NCI-H2107 treated with DMSO at 0.1 percent for 48 hours (cell line): ENCODE measurements around the gene MSH4.
"Not testable (repeated sequence)": the region's sequence is repeated elsewhere in the genome, so short reads cannot be mapped to it uniquely, and the experiment has no call there.

Experiments used
- DNase-seq: peaks from one replicate; lab custom pipeline; 2025; ENCODE audit not compliant: unreplicated experiment; lab: John Stamatoyannopoulos, UW

Gene MSH4

DNA sequence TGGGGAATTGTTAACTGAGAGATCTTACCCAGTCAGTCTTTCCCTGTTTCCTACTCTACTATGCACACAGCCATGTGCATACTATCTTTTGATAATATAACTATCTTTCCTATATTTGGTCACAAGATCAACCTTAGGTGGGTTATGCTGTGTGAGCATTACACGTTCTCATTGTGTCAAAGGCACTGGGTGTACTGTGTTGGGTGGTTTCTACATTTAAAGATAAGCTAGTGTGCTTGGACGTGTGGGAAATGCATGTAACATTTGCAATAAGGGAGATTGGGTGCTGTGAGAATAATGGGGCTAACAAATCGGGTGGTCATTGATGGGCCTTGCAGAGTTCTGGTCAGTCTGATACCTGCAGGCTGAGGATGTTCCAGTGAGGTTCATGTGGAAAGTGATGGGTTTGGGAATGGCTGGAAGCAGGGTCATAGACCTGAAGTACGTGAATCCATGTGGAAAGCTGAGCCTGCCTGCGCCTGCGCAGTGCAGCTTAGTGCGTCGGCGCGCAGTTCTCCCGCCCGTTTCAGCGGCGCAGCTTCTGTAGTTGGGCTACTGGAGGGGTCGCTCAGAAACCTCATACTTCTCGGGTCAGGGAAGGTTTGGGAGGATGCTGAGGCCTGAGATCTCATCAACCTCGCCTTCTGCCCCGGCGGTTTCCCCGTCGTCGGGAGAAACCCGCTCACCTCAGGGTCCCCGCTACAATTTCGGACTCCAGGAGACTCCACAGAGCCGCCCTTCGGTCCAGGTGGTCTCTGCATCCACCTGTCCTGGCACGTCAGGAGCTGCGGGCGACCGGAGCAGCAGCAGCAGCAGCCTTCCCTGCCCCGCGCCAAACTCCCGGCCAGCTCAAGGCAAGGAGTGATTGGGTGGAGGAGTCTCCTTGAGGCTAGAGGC lies at the start of gene MSH4:
Gene MSH4 (plus strand): TSS at position 507 of the 897 bp plus-strand sequence. CDS start 104 bp downstream, at position 611.
- DNase-seq: no peak

DNA sequence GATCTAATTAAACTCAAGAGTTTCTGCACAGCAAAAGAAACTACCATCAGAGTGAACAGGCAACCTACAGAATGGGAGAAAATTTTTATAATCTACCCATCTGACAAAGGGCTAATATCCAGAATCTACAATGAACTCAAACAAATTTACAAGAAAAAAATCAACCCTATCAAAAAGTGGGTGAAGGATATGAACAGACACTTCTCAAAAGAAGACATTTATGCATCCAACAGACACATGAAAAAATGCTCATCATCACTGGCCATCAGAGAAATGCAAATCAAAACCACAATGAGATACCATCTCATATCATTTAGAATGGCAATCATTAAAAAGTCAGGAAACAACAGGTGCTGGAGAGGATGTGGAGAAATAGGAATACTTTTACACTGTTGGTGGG lies 39.5 kb upstream of the MSH4 start:
- not testable (repeated sequence) for DNase-seq

DNA sequence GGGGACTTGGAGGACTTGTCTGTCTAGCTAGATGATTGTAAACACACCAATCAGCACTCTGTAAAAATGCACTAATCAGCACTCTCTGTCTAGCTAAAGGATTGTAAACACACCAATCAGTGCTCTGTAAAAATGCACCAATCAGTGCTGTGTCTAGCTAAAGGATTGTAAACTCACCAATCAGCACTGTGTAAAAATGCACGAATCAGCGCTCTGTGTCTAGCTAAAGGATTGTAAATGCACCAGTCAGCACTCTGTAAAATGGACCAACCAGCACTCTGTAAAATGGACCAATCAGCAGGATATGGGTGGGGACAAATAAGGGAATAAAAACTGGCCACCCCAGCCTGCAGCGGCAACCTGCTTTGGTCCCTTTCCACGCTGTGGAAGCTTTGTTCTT lies 38.1 kb upstream of the MSH4 start:
- DNase-seq: not testable (repeated sequence)

DNA sequence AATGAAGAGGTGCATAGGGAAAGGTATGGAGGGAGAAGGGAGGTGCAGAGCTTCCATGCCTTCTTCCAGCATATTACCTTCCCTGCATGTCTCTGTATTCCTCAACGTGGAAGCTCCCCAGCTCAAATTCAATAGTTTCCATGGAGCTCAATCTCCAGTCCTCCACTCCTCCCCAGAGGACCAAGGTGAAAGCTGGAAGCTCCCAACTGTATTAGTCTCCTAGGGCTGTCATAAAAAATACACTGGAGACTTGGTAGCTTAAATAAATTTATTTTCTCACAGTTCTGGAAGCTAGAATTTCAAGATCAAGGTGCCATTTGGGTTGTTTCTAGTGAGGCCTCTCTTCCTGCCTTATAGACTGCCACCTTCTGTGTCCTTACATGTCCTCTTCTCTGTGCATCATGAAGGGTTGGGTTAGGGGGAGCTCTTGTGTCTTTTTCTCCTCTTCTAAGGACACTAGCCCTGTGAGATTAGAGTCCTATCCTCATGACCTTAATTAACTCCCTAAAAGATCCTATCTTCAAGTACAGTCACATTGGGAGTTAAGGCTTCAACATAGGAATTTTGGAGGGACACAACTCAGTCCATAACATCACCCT lies 32.5 kb upstream of the MSH4 start:
- DNase-seq: no peak

DNA sequence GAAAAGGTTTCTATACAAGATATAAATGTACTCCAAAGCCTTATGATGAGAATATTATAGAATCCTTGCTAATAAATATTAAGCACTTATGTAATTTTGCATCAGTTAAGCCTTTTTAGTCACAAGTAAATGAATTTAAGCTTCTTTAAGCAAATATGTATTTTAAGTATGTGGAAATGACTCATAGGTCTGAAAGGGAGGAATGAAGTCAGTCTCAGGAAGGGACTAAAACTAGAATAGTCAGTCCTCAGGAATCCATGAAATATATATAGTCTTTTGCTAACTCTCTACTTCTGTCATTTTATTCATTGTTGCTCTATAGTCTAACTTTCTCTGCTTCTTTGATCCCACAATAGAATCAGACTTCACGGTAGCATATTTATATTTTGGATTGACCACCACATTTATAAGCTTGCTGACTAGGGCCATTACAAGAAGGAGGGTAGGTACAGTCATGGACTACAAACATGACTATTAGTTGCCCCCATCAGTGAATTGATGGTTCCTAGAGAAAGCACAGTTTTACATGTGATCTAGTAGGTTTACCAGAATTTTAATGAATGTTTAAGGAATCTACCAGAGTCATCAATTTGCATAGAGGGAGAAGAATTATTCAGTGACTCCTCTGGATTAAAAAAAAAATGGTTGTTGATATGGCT lies 30.9 kb upstream of the MSH4 start:
- no peak for DNase-seq

DNA sequence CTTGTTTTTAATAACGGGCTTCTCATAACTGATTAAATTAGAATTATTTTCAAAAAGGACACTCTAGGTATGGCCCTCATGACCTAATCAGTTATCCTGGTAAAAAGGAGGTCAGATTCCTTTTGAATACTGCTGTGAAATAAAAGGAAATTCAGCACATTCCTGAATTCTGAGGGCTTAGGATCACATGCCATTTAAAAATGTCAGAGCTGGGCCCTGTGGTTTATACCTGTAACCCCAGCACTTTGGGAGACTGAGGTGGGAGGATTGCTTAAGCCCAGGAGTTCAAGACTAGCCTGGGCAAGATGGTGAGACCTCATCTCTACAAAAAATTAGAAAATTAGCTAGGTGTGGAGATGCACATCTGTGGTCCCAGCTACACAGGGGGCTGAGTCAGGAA lies 28.7 kb upstream of the MSH4 start:
- no peak for DNase-seq

DNA sequence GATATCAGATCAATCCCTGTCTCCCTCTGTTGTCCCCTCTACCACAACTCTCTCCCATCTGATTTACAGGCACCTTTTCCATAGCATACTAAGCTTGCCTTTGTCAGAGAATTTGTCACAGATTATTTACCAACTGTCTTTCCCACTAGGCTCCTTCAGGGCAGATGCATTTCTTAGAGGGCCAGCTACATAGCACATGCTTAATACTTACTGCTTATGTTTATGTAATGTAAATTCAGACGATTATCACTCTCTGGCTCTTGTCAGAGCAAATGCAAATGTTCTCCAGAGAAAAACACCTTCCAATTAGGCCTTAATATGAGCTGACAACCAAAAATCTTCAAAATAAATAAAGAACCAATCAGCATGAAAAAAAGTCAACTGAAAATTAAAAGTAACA lies 25.9 kb upstream of the MSH4 start:
- DNase-seq: no peak

DNA sequence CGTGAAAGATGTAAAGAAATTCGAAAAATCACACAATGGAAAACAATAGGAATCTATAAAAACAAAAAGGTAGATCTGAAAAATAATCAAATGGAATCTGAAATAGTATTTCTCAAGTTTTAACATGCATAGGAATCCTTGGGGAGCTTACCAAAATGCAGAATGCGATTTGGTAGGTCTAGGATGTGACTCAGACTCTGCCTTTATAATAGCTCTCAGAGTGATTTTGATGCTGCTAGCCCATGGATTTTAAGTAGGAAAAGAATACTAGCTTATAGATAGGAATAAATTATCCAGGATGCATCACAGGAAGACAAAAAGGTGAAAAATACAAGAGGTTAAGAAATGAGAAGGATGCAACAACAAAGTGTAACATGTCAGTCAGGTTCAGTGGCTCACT lies 24.7 kb upstream of the MSH4 start:
- no peak for DNase-seq

DNA sequence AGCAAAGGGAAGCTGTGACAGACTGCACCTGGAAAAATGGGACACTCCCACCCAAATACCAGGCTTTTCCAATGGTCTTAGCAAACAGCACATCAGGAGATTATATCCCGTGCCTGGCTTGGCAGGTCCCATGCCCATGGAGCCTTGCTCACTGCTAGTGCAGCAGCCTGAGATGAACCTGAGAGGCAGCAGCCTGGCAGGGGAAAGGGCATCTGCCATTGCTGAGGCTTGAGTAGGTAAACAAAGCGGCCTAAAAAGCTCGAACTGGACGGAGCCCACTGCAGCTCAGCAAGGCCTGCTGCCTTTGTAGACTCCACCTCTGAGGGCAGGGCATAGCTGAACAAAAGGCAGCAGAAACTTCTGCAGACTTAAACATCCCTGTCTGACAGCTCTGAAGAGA lies 18.9 kb upstream of the MSH4 start:
- not testable (repeated sequence) for DNase-seq

DNA sequence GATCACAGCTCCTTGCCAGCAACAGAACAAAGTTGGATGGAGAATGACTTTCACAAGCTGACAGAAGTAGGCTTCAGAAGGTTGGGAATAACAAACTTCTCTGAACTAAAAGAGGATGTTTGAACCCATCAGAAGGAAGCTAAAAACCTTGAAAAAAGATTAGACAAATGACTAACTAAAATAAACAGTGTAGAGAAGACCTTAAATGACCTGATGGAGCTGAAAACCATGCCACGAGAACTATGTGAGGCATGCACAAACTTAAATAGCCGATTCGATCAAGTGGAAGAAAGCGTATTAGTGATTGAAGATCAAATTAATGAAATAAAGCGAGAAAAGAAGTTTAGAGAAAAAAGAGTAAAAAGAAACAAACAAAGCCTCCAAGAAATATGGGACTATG lies 18.0 kb upstream of the MSH4 start:
- not testable (repeated sequence) for DNase-seq

DNA sequence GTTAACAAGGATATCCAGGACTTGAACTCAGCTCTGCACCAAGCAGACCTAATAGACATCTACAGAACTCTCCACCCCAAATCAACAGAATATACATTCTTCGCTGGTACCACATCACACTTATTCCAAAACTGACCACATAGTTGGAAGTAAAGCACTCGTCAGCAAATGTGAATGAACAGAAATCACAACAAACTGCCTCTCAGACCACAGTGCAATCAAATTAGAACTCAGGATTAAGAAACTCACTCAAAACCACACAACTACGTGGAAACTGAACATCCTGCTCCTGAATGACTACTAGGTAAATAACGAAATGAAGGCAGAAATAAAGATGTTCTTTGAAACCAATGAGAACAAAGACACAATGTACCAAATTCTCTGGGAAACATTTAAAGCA lies 16.5 kb upstream of the MSH4 start:
- DNase-seq: not testable (repeated sequence)

DNA sequence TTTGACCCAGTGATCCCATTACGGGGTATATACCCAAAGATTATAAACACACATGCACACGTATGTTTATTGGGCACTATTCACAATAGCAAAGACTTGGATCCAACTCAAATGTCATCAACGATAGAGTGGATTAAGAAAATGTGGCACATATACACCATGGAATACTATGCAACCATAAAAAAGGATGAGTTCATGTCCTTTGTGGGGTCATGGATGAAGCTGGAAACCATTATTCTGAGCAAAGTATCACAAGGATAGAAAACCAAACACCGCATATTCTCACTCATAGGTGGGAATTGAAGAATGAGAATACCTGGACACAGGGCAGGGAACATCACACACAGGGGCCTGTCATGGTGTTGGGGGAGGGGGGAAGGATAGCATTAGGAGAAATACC lies 12.8 kb upstream of the MSH4 start:
- not testable (repeated sequence) for DNase-seq

DNA sequence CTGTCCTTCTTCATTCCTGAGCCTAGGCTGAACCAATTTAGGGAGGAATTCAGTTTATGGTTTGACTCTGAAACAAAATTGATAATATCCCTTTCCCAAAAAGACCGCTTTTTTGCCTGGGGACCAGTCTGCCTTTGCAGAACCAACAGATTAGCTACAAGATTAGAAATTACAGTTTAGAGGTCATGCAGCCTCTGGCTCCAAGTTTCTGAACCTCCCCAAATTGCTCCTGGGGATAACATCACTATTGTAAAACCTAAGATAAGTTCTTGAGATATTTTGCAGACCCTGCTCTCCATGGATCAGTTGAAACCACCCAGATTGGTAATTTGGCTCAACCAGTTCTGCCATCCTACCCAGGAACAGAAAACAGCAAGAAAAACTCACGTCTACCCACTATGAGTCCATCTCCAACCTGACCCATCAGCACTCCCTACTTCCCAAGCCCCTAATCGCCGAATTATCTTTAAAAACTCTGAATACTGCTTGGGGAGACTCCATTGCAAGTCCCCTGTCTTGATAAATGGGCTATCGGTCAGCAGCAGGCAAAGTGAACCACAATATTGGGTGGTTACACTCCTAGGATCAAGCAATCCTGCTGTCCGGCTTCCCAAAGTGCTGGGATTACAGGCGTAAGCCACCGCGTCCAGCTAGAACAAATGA lies 11.2 kb upstream of the MSH4 start:
- DNase-seq: no peak

DNA sequence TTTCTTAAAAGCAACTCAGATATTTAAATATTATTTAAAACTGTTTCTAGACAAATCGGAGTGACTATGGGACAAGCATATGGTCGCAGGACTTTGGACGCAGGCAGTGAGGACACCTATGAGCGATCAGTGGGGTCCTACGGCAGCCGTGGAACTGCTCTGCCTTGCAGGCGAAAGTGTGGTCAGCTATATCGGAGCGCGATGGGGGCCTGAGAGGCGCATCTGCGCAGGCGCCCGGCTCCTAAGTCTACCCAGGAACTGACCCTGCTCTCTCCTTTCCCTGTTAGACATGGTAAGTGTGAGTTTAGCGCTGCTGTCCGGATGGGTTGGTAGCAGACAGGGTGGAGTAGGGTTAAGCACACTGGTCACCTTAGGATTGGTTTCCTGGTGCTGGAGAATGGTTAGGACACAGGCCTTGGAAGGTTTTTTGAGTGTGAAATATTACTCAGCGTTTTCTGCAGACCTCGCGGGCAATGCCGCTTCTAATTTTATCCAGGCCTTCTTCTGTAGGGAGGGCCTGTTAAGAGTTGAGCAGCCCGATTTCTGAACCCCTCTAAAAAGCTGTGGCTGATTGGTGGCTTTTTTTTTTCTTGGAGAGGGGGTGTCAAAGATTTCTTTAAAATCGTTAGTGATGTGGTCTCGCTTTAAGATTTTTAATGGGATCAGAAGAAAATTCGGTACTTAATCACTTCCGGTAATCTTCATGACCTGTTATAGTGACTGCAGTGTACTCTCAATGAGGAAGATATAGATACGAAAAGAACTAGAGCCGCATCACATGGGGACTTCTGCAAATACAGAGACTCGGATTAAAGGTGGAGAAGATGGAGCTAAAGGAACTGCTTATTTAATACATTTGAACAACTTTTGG lies 10.5 kb upstream of the MSH4 start, which contains the start of gene RABGGTB:
Gene RABGGTB (plus strand): TSS at position 274 of the 871 bp plus-strand sequence. CDS start 16 bp downstream, at position 290.
- DNase-seq: peak; percentile 93

DNA sequence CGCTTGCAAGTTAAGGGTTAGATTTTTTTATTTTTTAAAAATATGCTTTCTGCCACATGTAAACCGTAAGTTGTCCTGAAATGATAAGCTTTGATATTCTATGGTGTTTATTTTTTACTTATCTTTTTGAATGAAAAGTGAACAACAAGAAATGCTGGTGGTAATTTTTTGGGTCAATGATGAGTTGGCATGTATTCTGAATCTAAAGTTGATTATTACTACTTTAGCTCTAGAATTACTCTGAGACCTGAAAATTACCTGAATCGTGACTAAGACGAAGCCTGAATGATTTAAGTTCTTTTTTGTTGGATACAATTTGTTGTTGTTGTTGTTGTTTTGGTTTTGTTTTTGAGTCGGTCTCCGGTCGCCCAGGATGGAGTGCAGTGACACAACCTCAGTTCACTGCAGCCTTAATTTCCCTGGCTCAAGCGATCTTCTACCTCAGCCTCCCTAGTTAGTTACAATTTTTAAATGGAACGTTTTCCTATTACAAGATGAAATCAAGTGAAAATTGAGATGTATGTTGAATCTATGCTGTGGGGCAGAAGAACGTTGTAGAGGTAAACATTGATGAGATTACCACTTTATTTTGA lies 9.7 kb upstream of the MSH4 start:
- DNase-seq: no peak

DNA sequence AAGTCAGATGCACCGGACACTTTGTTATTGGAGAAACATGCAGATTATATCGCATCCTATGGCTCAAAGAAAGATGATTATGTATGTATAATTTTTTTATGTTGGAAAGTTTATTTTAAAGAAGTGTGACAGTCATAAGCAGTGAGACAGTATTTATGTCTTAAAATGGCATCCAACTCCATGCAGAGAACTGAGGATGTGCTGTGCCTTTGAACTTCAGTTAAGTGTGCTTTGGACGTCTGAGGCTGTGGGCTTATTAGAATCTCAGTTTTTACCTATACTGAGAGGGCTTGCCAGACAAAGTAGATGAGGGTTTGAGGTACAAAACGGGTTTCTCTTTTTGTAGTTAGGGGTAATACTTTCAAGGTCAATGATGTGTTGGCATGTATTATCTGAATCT lies 9.2 kb upstream of the MSH4 start:
- DNase-seq: no peak

DNA sequence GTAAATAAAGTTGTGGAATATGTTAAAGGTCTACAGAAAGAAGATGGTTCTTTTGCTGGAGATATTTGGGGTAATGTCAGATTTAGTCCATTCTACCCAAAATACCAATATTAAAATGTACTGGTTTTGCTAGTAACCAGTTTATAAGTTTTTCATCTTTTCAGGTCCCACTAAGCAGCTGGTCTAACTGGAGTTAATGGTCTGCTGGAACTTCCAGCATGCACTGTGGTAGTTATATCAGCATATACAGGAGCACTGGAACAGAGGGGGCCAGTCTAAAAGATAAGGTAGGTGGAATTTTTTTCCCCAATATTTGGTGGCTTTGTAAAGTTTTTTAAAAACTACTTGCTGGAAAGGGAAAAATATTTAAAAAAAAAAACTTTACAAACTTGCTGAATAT lies 6.7 kb upstream of the MSH4 start:
- DNase-seq: no peak

DNA sequence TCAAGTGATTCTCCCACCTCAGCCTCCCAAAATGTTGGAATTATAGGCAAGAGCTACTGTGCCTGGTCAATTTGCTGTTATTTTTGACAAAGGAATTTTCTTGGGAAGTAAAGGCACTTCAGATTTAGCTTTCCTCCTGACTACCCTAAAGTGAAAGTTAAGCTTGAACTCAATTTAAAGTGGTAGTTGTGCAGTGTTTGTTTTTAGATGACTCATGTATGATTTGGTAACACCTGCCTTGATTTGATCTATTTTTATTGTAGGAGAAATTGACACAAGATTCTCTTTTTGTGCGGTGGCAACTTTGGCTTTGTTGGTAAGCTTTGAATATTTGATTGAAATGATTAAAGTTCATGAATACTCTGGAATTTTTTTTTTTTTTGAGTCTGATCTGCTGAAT lies 5.7 kb upstream of the MSH4 start:
- DNase-seq: no peak

DNA sequence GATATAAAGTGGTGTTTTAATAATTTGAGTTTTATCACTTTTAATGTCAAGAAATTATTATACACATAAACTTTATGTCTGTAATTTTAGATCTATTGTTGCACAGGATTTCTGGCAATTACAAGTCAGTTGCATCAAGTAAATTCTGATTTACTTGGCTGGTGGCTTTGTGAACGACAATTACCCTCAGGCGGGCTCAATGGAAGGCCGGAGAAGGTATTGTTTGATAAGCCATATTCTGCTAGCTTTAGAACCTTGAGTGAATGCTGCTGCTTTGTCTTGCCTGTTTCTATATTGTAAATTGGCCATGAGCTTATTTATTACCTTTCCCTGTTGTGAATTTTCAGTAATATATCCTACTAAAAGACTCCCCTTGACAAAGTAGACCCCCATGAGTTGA lies 4.6 kb upstream of the MSH4 start:
- no peak for DNase-seq

DNA sequence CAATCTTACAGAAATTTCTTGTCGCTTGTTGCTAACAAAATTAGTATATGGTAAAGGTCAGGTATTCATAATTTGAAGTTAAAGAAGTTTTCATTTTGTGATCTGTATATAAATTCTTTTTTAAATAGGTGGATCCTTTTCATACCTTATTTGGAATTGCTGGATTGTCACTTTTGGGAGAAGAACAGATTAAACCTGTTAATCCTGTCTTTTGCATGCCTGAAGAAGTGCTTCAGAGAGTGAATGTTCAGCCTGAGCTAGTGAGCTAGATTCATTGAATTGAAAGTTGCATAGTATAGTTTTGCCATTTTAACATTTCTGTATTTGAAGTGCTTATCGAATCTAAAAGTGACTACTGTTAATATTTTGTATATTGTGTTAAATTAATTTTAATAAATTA lies 2.3 kb upstream of the MSH4 start:
- DNase-seq: no peak
